GM21515 (cell line): ENCODE measurements around the gene PHLDA2.
A peak's percentile ranks its signal among the peaks of the same experiment; 100 is the strongest.

ENCODE experiments used
- ATAC-seq: cut with Tn5 transposase; IDR thresholded peaks from one replicate; pipeline ENCODE4 v1.9.1; 2021; ENCODE audit not compliant: unreplicated experiment

PHLDA2 gene

GRCh38 chr11:2929950-2930703, 907 bp upstream of the PHLDA2 start:
- peak; percentile 33 for ATAC-seq

GRCh38 chr11:2929531-2929949, 320 bp upstream of the PHLDA2 start:
- ATAC-seq, result no peak

- no peak for ATAC-seq
These were observed 1.2 kb downstream of the PHLDA2 start for GRCh38 chr11:2927851-2928604.

GRCh38 chr11:2927121-2927800, 2.0 kb downstream of the PHLDA2 start:
- ATAC-seq, result no peak

GRCh38 chr11:2926611-2927051, 2.6 kb downstream of the PHLDA2 start:
- ATAC-seq, result no peak

- no peak for ATAC-seq
These were observed 4.2 kb downstream of the PHLDA2 start for GRCh38 chr11:2924821-2925675.

- no peak for ATAC-seq
These were observed 4.8 kb downstream of the PHLDA2 start for GRCh38 chr11:2924381-2924780.

- ATAC-seq, result no peak
These were observed 5.5 kb downstream of the PHLDA2 start for GRCh38 chr11:2923446-2924375.

GRCh38 chr11:2922655-2923054, 6.6 kb downstream of the PHLDA2 start:
- no peak for ATAC-seq

- ATAC-seq, result no peak
These were observed 7.3 kb downstream of the PHLDA2 start for GRCh38 chr11:2921742-2922493.

GRCh38 chr11:2921261-2921660, 8.0 kb downstream of the PHLDA2 start:
- ATAC-seq, result no peak

GRCh38 chr11:2920343-2920742, 8.9 kb downstream of the PHLDA2 start:
- ATAC-seq, result no peak

- ATAC-seq, result no peak
These were observed 9.4 kb downstream of the PHLDA2 start for GRCh38 chr11:2919837-2920236.

GRCh38 chr11:2919188-2919587, 10.0 kb downstream of the PHLDA2 start:
- ATAC-seq, result no peak

GRCh38 chr11:2917842-2918490, 11.3 kb downstream of the PHLDA2 start:
- no peak for ATAC-seq

GRCh38 chr11:2916892-2917645, 12.2 kb downstream of the PHLDA2 start:
- ATAC-seq, result no peak

- ATAC-seq, result no peak
These were observed 12.9 kb downstream of the PHLDA2 start for GRCh38 chr11:2916114-2916891.
